WTC11 (cell line): ENCODE measurements around the gene SLCO1B1. TPM values are rescaled to one million over a fixed set of nuclear protein-coding genes. Genes with fewer than 3 reads are reported as not detected.
"Not testable (repeated sequence)": the region's sequence is repeated elsewhere in the genome, so short reads cannot be mapped to it uniquely, and the experiment has no call there.

ENCODE experiments used
- ATAC-seq: fragments of 200-7000 bp; cut with Tn5 transposase; 2 replicates; pipeline ENCODE4 v1.10.0; 2021; ENCODE audit warnings: mild to moderate bottlenecking, moderate library complexity
- Bru-seq: library from RNA; stranded (reverse); fragments of 400-500 nt; gene quantifications from one replicate; lab custom pipeline; 2021; lab: Mats Ljungman, UMichigan
- CTCF ChIA-PET: fragments of 300-600 bp; sonication (Branson Sonifier 250); formaldehyde crosslinking; loops from one replicate; lab custom pipeline; 2021; ENCODE audit warnings: antibody characterized with exemption; lab: Charles Lee
- POLR2A ChIA-PET: fragments of 350-600 bp; sonication (Branson Sonifier 250); formaldehyde crosslinking; loops from one replicate; lab custom pipeline; 2021; ENCODE audit warnings: antibody characterized with exemption; lab: Charles Lee
- DNase-seq: peaks from one replicate; pipeline ENCODE4 v3.0.0; 2021; ENCODE audit warnings: low spot score
- H3K27ac Mint-ChIP-seq: 2 replicates; pipeline ENCODE4 v1.8.0; 2021; ENCODE audit warnings: mixed read lengths
- H3K27me3 Mint-ChIP-seq: 2 replicates; pipeline ENCODE4 v1.8.0; 2021; ENCODE audit warnings: low read depth, mild to moderate bottlenecking, moderate library complexity, mixed read lengths
- H3K36me3 Mint-ChIP-seq: 2 replicates; pipeline ENCODE4 v1.8.0; 2021; ENCODE audit warnings: mixed read lengths
- H3K4me1 Mint-ChIP-seq: 2 replicates; pipeline ENCODE4 v1.8.0; 2022; ENCODE audit warnings: mixed read lengths
- H3K4me3 Mint-ChIP-seq: 2 replicates; pipeline ENCODE4 v1.8.0; 2021; ENCODE audit warnings: mild to moderate bottlenecking, moderate library complexity, mixed read lengths
- H3K9me3 Mint-ChIP-seq: 2 replicates; pipeline ENCODE4 v1.8.0; 2021; ENCODE audit warnings: mixed read lengths
- ARID4B ChIP-seq: sonication (generic); formaldehyde crosslinking; IDR thresholded peaks from 2 replicates; pipeline ENCODE4 v1.8.0; 2023; ENCODE audit warnings: missing genetic modification reagents, mild to moderate bottlenecking, borderline replicate concordance
- ATF1 ChIP-seq: sonication (generic); formaldehyde crosslinking; IDR thresholded peaks from 2 replicates; pipeline ENCODE4 v1.8.1; 2023; ENCODE audit warnings: mild to moderate bottlenecking, moderate library complexity, missing genetic modification reagents
- E2F5 ChIP-seq: sonication (generic); formaldehyde crosslinking; IDR thresholded peaks from 2 replicates; pipeline ENCODE4 v1.8.1; 2022; ENCODE audit warnings: mild to moderate bottlenecking, moderate library complexity, missing genetic modification reagents
- ELF4 ChIP-seq: sonication (generic); formaldehyde crosslinking; IDR thresholded peaks from 2 replicates; pipeline ENCODE4 v1.8.1; 2022; ENCODE audit warnings: low read depth, mild to moderate bottlenecking, moderate library complexity, missing genetic modification reagents
- EMX1 ChIP-seq: fragments of 250-450 bp; sonication (Bioruptor Pico); IDR thresholded peaks from 2 replicates; pipeline ENCODE4 v1.8.0; 2021; ENCODE audit warnings: mild to moderate bottlenecking
- GABPB1 ChIP-seq: sonication (generic); formaldehyde crosslinking; IDR thresholded peaks from 2 replicates; pipeline ENCODE4 v1.8.1; 2023; ENCODE audit warnings: mild to moderate bottlenecking, missing genetic modification reagents
- GRHL2 ChIP-seq: fragments of 250-450 bp; sonication (Bioruptor Pico); IDR thresholded peaks from 2 replicates; pipeline ENCODE4 v1.8.0; 2022; ENCODE audit warnings: mild to moderate bottlenecking, moderate library complexity; ENCODE audit not compliant: insufficient replicate concordance, severe bottlenecking
- HMGA2 ChIP-seq: fragments of 250-450 bp; sonication (Bioruptor Pico); IDR thresholded peaks from 2 replicates; pipeline ENCODE4 v1.4.0; 2021; ENCODE audit warnings: mild to moderate bottlenecking, moderate library complexity
- JUN ChIP-seq: sonication (generic); formaldehyde crosslinking; IDR thresholded peaks from 2 replicates; pipeline ENCODE4 v1.8.0; 2023; ENCODE audit warnings: mild to moderate bottlenecking, missing genetic modification reagents
- NR2C2 ChIP-seq: sonication (generic); formaldehyde crosslinking; IDR thresholded peaks from 2 replicates; pipeline ENCODE4 v1.8.0; 2022; ENCODE audit warnings: mild to moderate bottlenecking, missing genetic modification reagents
- OVOL2 ChIP-seq: fragments of 250-450 bp; sonication (Bioruptor Pico); IDR thresholded peaks from 2 replicates; pipeline ENCODE4 v1.9.0; 2021; ENCODE audit warnings: mild to moderate bottlenecking, borderline replicate concordance
- SP1 ChIP-seq: sonication (generic); formaldehyde crosslinking; conservative IDR thresholded peaks from 2 replicates; pipeline ENCODE4 v1.8.1; 2022; ENCODE audit warnings: missing genetic modification reagents
- TCF7 ChIP-seq: sonication (generic); formaldehyde crosslinking; IDR thresholded peaks from 2 replicates; pipeline ENCODE4 v1.8.0; 2022; ENCODE audit warnings: mild to moderate bottlenecking, low read depth, missing genetic modification reagents, moderate library complexity
- TEAD4 ChIP-seq: sonication (generic); formaldehyde crosslinking; IDR thresholded peaks from 2 replicates; pipeline ENCODE4 v1.8.0; 2022; ENCODE audit warnings: mild to moderate bottlenecking, missing genetic modification reagents
- TP53 ChIP-seq: sonication (generic); formaldehyde crosslinking; IDR thresholded peaks from 2 replicates; pipeline ENCODE4 v1.8.1; 2023; ENCODE audit warnings: mild to moderate bottlenecking, missing genetic modification reagents
- ZBTB21 ChIP-seq: sonication (generic); formaldehyde crosslinking; IDR thresholded peaks from 2 replicates; pipeline ENCODE4 v1.8.1; 2023; ENCODE audit warnings: mild to moderate bottlenecking, missing genetic modification reagents, borderline replicate concordance
- ZBTB43 ChIP-seq: sonication (generic); formaldehyde crosslinking; IDR thresholded peaks from 2 replicates; pipeline ENCODE4 v1.8.1; 2023; ENCODE audit warnings: mild to moderate bottlenecking, missing genetic modification reagents
- ZNF121 ChIP-seq: sonication (generic); formaldehyde crosslinking; IDR thresholded peaks from 2 replicates; pipeline ENCODE4 v1.8.0; 2023; ENCODE audit warnings: missing genetic modification reagents
- ZNF423 ChIP-seq: fragments of 250-450 bp; sonication (Bioruptor Pico); IDR thresholded peaks from 2 replicates; pipeline ENCODE4 v2.1.2; 2022; ENCODE audit warnings: mild to moderate bottlenecking, moderate library complexity
- ZSCAN18 ChIP-seq: fragments of 250-450 bp; sonication (Bioruptor Pico); IDR thresholded peaks from 2 replicates; pipeline ENCODE4 v2.1.2; 2022; ENCODE audit warnings: mild to moderate bottlenecking, moderate library complexity
- long read RNA-seq, 3 experiments: library from RNA in 1 of 3; library from capped mRNA in 1 of 3; library from polyadenylated mRNA in 1 of 3; unstranded in 2 of 3; stranded (forward) in 1 of 3; transcript quantifications; one replicate each; pipeline ENCODE4 v2.0.0, GENCODE V29; 2021
- total RNA-seq: library from RNA; stranded (reverse); gene quantifications from 3 replicates; pipeline ENCODE4 v1.2.3, GENCODE V29; 2021

The SLCO1B1 gene
- total RNA-seq = 0.25 to 0.52 TPM (median 0.37 TPM) in 3 replicates
- Bru-seq, nascent RNA = percentile 41 among the genes with signal in this experiment
- long read RNA-seq, experiment 1, partial matches to known transcripts = 0 of 5 reads
- long read RNA-seq, experiment 1, other reads (novel, unspliced or antisense) = 5 of 5 reads
- long read RNA-seq, experiment 2, partial matches to known transcripts = 3 of 4 reads
- long read RNA-seq, experiment 2, other reads (novel, unspliced or antisense) = 1 of 4 reads
- long read RNA-seq, experiment 3, partial matches to known transcripts = 0 of 1 reads
- long read RNA-seq, experiment 3, other reads (novel, unspliced or antisense) = 1 of 1 reads

- ATAC-seq (no peak), DNase-seq (no peak)
- H3K36me3 Mint-ChIP-seq = no peaks in the 10 kb centered on the region
- TF ChIP-seq ELF4 (CRISPR knock-in tag) = no peak
- no peak for TF ChIP-seq ARID4B
- no peak for TF ChIP-seq GRHL2 (CRISPR knock-in tag)
- TF ChIP-seq SP1 (CRISPR knock-in tag) = no peak
- no peak for TF ChIP-seq E2F5 (CRISPR knock-in tag)
- no peaks in the 10 kb centered on the region for H3K4me1 Mint-ChIP-seq
- no peak within 1 kb of the TSS for H3K27ac Mint-ChIP-seq
- H3K9me3 Mint-ChIP-seq = peaks cover 21% of the 10 kb centered on the region
- H3K27me3 Mint-ChIP-seq = no peaks in the 10 kb centered on the region
- ChIA-PET POLR2A (no interaction called here), CTCF (no interaction called here)
- no peak within 1 kb of the TSS for H3K4me3 Mint-ChIP-seq
Measured at GRCh38 chr12:21130998-21131397, at the start of gene SLCO1B1. Gene SLCO1B1, plus strand, starts transcription at chr12:21131194. Its CDS starts 10,381 bp downstream, at chr12:21141575.

GRCh38 chr12:21084753-21085152 lies 46.2 kb upstream of the SLCO1B1 start:
- H3K9me3 Mint-ChIP-seq = peaks cover 33% of the 10 kb centered on the region
- POLR2A ChIA-PET, H3K4me3 Mint-ChIP-seq, DNase-seq, H3K27me3 Mint-ChIP-seq, CTCF ChIA-PET, H3K27ac Mint-ChIP-seq, ATAC-seq, H3K4me1 Mint-ChIP-seq: not testable (repeated sequence)
- H3K36me3 Mint-ChIP-seq = peaks cover 22% of the 10 kb centered on the region

- ATAC-seq (no peak), DNase-seq (no peak)
- no peaks in the 10 kb centered on the region for H3K4me1 Mint-ChIP-seq
- ChIA-PET POLR2A (no interaction called here), CTCF (no interaction called here)
- no peak overlapping the region for H3K27ac Mint-ChIP-seq
- no peaks in the 10 kb centered on the region for H3K27me3 Mint-ChIP-seq
- TF ChIP-seq ZBTB21 (CRISPR knock-in tag) = no peak
- TF ChIP-seq HMGA2 (CRISPR knock-in tag) = no peak
- no peak for TF ChIP-seq ATF1 (CRISPR knock-in tag)
- no peak for TF ChIP-seq JUN (CRISPR knock-in tag)
- no peak for TF ChIP-seq TEAD4
- no peak for TF ChIP-seq ZSCAN18 (CRISPR knock-in tag)
- no peak for TF ChIP-seq TCF7
- no peak for TF ChIP-seq ZNF423 (CRISPR knock-in tag)
- no peak for TF ChIP-seq NR2C2 (CRISPR knock-in tag)
- no peak for TF ChIP-seq ELF4 (CRISPR knock-in tag)
- no peak for TF ChIP-seq TP53 (CRISPR knock-in tag)
- TF ChIP-seq ZNF121 (CRISPR knock-in tag) = no peak
- no peak for TF ChIP-seq EMX1 (CRISPR knock-in tag)
- TF ChIP-seq ZBTB43 (CRISPR knock-in tag) = no peak
- TF ChIP-seq SP1 (CRISPR knock-in tag) = no peak
- TF ChIP-seq GABPB1 (CRISPR knock-in tag) = no peak
- no peak for TF ChIP-seq OVOL2 (CRISPR knock-in tag)
- TF ChIP-seq, all 79 proteins: peak for 0
- Mint-ChIP-seq H3K4me3 (no peak overlapping the region), H3K36me3 (no peaks in the 10 kb centered on the region), H3K9me3 (no peaks in the 10 kb centered on the region; the same call in 1 of the 2 replicates)
Measured at GRCh38 chr12:21111732-21112131, 19.3 kb upstream of the SLCO1B1 start.
